Activated CD8-positive, alpha-beta memory T cell treated with anti-CD3 and anti-CD28 coated beads for 1 hour (primary cell): Measurements from ENCODE around the gene MED13.
"Not testable (repeated sequence)": the region's sequence is repeated elsewhere in the genome, so short reads cannot be mapped to it uniquely, and the experiment has no call there.

Experiments
- DNase-seq, 2 donors: peaks; one replicate each; pipeline ENCODE4 v3.0.0-alpha.2; 2020; ENCODE audit warnings: low read depth in 1 of 2; ENCODE audit errors: extremely low read depth in 1 of 2

The MED13 gene

GRCh38 chr17:61927208-61928100 lies 137.6 kb downstream of the MED13 start, which contains the start of gene INTS2:
Gene INTS2, minus strand, starts transcription at chr17:61927982. Its CDS starts 1,338 bp downstream, at chr17:61926644.
- peak; percentile 89 to 96 for DNase-seq

- no peak for DNase-seq
Measured at GRCh38 chr17:61926826-61927207, 138.3 kb downstream of the MED13 start.

- DNase-seq, result not testable (repeated sequence)
Measured at GRCh38 chr17:61915162-61915561, 149.9 kb downstream of the MED13 start.

DNA sequence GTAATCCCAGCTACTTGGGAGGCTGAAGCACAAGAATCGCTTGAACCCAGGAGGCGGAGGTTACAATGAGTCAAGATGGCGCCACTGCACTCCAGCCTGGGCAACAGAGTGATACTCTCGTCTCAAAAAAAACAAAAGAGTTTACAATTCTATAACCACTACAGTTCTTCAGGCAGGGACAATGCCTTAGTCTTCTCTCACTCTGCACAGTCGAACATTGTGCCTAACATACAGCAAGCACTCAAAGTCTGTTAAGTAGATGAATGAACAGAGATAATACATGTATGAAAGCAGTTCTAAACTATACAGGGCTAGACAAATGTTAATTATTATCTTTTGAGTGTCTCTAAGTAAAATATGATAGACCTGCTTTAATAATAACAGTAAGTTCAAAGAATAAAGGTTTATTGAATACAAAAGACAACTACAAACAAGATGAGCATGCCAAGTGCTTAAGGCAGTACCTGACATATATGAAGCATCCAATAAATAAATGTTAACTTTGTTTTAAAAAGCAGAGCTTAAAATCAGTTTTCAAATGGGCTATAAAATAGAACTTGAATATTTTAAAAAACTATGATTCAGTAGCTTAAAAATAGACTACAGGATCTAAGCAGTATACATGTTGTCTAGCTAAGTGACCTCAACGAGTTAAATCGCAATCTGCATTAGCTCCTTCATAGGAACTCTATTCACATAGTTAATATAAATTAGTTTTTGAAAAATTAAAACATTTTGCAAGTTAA lies 156.6 kb downstream of the MED13 start:
- no peak for DNase-seq

GRCh38 chr17:61907361-61907760 lies 157.7 kb downstream of the MED13 start:
- no peak for DNase-seq

GRCh38 chr17:61904094-61904710 lies 160.9 kb downstream of the MED13 start:
- no peak for DNase-seq

- no peak for DNase-seq
Measured at GRCh38 chr17:61903251-61903650, 161.8 kb downstream of the MED13 start.

GRCh38 chr17:61897548-61898180 lies 167.4 kb downstream of the MED13 start:
- no peak for DNase-seq

DNA sequence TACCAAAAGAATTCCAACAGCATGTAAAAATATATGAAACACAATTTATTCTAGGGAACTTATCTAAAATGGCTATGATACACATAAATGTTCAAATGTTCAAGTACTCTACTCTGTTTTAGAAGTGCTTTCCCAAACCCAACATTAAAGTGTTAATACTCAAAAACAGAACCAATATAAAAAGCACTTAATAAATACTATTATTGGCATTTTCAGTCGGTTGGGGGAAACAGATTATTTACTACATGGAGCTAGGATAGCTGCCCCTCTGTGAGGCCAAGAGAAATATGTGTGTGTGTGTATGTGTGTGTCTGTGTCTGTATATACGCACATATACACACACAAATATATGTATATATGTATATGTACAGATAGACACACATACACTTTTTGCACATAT lies 169.7 kb downstream of the MED13 start:
- no peak for DNase-seq

DNA sequence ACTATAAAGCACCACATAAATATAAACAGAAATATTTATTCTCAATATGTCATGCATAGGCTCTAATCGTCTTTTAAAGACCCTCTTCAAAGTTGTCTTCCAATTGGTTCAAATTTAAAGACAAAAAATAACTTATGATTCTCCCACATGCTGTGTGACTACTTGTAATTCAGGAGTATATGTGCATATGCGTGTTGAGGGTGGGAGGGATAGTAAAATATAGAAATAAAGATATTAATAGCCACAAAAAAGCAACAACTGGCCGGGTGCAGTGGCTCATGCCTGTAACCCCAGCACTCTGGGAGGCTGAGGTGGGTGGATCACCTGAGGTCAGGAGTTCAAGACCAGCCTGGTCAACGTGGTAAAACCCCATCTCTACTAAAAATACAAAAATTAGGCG lies 170.8 kb downstream of the MED13 start:
- not testable (repeated sequence) for DNase-seq
